Osteocyte (in vitro differentiated cells): ENCODE measurements around the gene ARID4B. TPM values are rescaled to one million over a fixed set of nuclear protein-coding genes. Genes with fewer than 3 reads are reported as not detected.

Experiments used
- DNase-seq: peaks from one replicate; pipeline ENCODE4 v3.0.0; 2021; ENCODE audit warnings: mixed read lengths; ENCODE audit not compliant: unreplicated experiment; ENCODE audit errors: extremely low spot score
- H3K27ac Mint-ChIP-seq: one replicate; pipeline ENCODE4 v1.8.0; 2021; ENCODE audit warnings: mild to moderate bottlenecking, mixed read lengths; ENCODE audit not compliant: unreplicated experiment
- H3K27me3 Mint-ChIP-seq: one replicate; pipeline ENCODE4 v1.8.0; 2021; ENCODE audit warnings: mixed read lengths; ENCODE audit not compliant: unreplicated experiment
- H3K36me3 Mint-ChIP-seq: one replicate; pipeline ENCODE4 v1.8.0; 2021; ENCODE audit warnings: mixed read lengths; ENCODE audit not compliant: unreplicated experiment
- H3K4me1 Mint-ChIP-seq: one replicate; pipeline ENCODE4 v1.8.0; 2021; ENCODE audit warnings: mixed read lengths; ENCODE audit not compliant: unreplicated experiment
- H3K4me3 Mint-ChIP-seq: one replicate; pipeline ENCODE4 v1.8.0; 2021; ENCODE audit warnings: mild to moderate bottlenecking, moderate library complexity, mixed read lengths; ENCODE audit not compliant: unreplicated experiment
- H3K9me3 Mint-ChIP-seq: one replicate; pipeline ENCODE4 v1.8.0; 2021; ENCODE audit warnings: mixed read lengths; ENCODE audit not compliant: unreplicated experiment
- total RNA-seq: library from RNA; stranded (reverse); gene quantifications from 2 replicates; pipeline ENCODE4 v1.2.1, GENCODE V29; 2021
- TF ChIP-seq, protein P1 (sequence below): fragments of 200-600 bp; sonication (generic); IDR thresholded peaks from 2 replicates; pipeline ENCODE4 v1.5.0; 2021; ENCODE audit warnings: antibody characterized with exemption, mild to moderate bottlenecking, moderate library complexity

The ARID4B gene
- total RNA-seq, 1 donor from 2014 or later = 41.3 TPM

DNA sequence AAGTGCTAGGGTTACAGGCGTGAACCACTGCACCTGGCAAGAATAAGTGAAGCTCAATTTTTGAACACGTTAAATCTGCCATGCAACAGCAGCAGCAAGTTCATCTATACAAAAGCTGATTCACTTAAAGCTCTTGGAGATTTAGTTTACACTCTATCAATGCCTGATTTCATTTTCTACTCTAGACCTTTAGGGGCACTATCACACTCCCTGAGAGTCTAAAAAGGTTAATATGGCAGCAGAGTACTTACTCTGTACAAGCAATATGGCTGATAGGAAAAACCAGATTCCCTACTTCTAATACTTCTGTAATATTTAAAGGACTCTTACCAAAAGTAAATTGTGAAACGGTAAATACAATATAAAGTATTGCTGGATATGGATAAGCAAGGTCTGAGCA is 171.7 kb downstream of the ARID4B start:
- H3K27me3 Mint-ChIP-seq = no peaks in the 10 kb centered on the region
- H3K4me3 Mint-ChIP-seq = no peak overlapping the region
- no peaks in the 10 kb centered on the region for H3K9me3 Mint-ChIP-seq
- peaks cover 16% of the 10 kb centered on the region for H3K36me3 Mint-ChIP-seq
- no peak overlapping the region for H3K27ac Mint-ChIP-seq
- TF ChIP-seq, protein P1, sequence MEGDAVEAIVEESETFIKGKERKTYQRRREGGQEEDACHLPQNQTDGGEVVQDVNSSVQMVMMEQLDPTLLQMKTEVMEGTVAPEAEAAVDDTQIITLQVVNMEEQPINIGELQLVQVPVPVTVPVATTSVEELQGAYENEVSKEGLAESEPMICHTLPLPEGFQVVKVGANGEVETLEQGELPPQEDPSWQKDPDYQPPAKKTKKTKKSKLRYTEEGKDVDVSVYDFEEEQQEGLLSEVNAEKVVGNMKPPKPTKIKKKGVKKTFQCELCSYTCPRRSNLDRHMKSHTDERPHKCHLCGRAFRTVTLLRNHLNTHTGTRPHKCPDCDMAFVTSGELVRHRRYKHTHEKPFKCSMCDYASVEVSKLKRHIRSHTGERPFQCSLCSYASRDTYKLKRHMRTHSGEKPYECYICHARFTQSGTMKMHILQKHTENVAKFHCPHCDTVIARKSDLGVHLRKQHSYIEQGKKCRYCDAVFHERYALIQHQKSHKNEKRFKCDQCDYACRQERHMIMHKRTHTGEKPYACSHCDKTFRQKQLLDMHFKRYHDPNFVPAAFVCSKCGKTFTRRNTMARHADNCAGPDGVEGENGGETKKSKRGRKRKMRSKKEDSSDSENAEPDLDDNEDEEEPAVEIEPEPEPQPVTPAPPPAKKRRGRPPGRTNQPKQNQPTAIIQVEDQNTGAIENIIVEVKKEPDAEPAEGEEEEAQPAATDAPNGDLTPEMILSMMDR = no peak
- DNase-seq = no peak
- H3K4me1 Mint-ChIP-seq = peaks cover 10% of the 10 kb centered on the region

DNA sequence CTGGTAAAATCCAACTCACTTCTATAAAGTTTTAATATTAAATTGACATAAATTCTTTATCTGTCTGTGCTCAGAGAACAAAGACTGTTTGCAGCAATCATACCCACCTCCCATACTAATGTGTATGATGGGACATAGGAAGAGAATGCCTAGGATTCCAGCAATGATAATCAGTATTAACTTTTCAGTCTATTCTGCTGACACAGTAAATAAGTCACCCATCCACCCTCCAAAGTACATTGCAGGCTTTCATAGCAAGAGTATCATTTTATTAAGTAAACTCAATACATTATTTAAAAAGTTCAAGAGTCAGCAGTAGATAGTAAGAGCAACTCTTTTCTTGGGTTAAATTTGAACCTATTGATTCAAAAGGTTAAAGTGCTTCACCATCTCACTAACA is 175.7 kb downstream of the ARID4B start:
- TF ChIP-seq, protein P1 = no peak
- no peak for DNase-seq
- H3K4me1 Mint-ChIP-seq = no peaks in the 10 kb centered on the region
- H3K4me3 Mint-ChIP-seq = no peak overlapping the region
- H3K9me3 Mint-ChIP-seq = no peaks in the 10 kb centered on the region
- H3K36me3 Mint-ChIP-seq = peaks cover 31% of the 10 kb centered on the region
- H3K27ac Mint-ChIP-seq = no peak overlapping the region
- H3K27me3 Mint-ChIP-seq = no peaks in the 10 kb centered on the region

DNA sequence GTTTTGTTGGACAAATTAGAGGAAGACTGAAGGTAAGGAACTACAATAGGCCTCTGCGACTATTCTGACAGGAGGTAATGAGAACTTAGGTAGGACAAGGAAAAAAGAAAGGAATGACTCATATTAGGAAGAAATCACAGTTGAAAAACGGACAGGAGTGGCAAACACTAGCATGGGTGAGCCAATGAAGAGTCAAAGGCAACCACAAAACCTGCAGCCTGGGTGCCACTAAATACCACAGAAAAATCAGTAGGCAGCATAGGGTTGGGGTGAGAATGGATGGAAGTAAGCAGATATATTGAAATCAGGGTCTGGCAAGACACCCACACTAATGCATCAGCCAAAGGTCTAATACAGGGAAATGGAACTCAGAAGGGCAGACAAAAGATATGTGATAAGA is 176.9 kb downstream of the ARID4B start:
- Mint-ChIP-seq H3K4me1 (no peaks in the 10 kb centered on the region), H3K27ac (no peak overlapping the region), H3K27me3 (no peaks in the 10 kb centered on the region), H3K4me3 (no peak overlapping the region), H3K9me3 (no peaks in the 10 kb centered on the region), H3K36me3 (peaks cover 34% of the 10 kb centered on the region)
- DNase-seq = no peak
- TF ChIP-seq, protein P1 = no peak

DNA sequence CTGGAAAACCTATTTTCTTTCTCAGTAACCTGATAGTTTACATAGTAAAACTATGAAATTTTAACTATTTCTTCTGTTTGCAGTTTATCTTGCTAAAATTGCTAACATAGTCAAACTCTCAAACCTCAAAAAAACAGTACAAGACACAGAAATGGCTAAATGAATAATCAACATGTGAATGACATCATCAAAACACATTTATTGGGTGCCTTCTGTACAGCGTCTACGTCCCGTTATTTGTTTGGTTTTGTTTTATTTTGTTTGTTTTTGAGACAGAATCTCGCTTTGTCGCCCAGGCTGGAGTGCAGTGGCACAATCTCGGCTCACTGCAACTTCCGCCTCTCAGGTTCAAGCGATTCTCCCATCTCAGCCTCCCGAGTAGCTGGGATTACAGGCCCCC is 178.2 kb downstream of the ARID4B start:
- TF ChIP-seq, protein P1 = no peak
- Mint-ChIP-seq H3K27me3 (no peaks in the 10 kb centered on the region), H3K36me3 (peaks cover 38% of the 10 kb centered on the region), H3K4me3 (no peak overlapping the region), H3K9me3 (no peaks in the 10 kb centered on the region), H3K27ac (no peak overlapping the region), H3K4me1 (no peaks in the 10 kb centered on the region)
- no peak for DNase-seq

DNA sequence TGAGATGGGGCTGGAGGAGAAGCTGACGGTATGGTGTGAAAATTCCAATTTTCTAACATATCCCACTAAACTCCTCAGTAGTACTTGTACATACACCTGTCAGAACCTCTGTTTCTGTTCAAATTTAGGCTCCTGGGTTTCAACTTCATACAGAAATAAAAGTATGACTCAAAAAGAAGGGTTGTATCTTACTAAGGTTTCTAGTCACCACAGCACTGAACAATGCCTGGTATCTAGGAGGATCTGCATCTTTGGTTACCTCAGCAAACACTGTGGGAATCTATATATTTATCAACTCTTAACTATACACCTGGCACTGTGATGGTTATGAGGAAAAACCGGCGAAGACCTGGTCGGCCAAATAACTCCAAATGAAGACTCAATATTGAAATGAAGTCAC is 180.7 kb downstream of the ARID4B start:
- no peaks in the 10 kb centered on the region for H3K4me1 Mint-ChIP-seq
- H3K27ac Mint-ChIP-seq = no peak overlapping the region
- no peak overlapping the region for H3K4me3 Mint-ChIP-seq
- peaks cover 34% of the 10 kb centered on the region for H3K36me3 Mint-ChIP-seq
- no peaks in the 10 kb centered on the region for H3K27me3 Mint-ChIP-seq
- no peaks in the 10 kb centered on the region for H3K9me3 Mint-ChIP-seq
- TF ChIP-seq, protein P1 = no peak
- no peak for DNase-seq
